GM18517 (cell line): ENCODE results near the gene G6PC1.

Source experiments
- ATAC-seq: cut with Tn5 transposase; IDR thresholded peaks from one replicate; pipeline ENCODE4 v1.9.1; 2021; ENCODE audit warnings: mild to moderate bottlenecking, moderate library complexity; ENCODE audit not compliant: unreplicated experiment

The G6PC1 gene

GRCh38 chr17:42929497-42929844 is 28.9 kb downstream of the G6PC1 start:
- no peak for ATAC-seq

DNA sequence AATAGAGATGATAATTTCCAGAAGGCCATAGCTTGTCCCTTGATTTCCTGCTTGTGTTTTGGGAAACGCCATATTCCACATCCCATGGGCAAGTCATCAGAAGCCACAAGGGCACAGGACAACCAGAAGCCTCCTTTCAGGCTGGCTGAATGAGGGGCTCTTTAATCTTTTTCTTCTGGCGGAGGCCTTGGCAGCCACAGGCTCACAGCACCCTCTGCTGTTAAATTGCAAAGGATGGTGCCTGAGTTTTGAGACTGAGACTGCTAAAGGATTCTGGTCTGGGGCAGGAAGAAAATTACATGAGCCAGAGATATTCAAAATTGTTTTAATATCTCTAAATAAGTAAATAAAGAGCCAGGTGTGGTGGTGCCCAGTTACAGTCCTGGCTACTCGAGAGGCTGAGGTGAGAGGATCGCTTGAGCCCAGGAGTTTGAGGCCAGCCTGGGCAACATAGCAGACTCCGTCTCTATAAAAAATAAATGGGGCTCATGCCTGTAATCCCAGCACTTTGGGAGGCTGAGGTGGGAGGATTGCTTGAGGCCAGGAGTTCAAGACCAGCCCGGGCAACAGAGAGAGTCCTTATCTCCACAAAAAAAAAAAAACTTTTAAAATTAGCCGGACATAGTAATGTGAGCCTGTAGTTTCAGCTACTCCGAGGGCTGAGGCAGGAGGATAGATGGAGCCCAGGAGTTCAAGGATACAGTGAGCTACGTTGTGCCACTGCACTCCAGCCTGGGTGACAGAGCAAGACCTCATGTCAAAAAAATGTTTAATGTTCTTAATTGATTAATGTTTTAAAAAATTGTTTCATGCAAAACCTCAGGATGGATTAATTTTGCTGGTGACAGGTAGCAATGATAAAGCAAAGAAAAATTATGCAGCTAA is 37.4 kb downstream of the G6PC1 start:
- no peak for ATAC-seq

- ATAC-seq = no peak
Observed at GRCh38 chr17:42944211-42944610, 43.6 kb downstream of the G6PC1 start.

- ATAC-seq = no peak
Observed at GRCh38 chr17:42946812-42947211, 46.2 kb downstream of the G6PC1 start.

GRCh38 chr17:42950044-42950783 is 49.6 kb downstream of the G6PC1 start:
- no peak for ATAC-seq
